HEK293 (cell line): ENCODE results near the gene ACACB.

Experiments
- CTCF ChIP-seq: fragments of 450-650 bp; formaldehyde crosslinking; IDR thresholded peaks from 2 replicates; pipeline ENCODE4 v1.5.1; 2016; ENCODE audit warnings: missing biosample characterization, missing genetic modification characterization
- REST ChIP-seq: fragments of 450-650 bp; formaldehyde crosslinking; IDR thresholded peaks from 2 replicates; pipeline ENCODE4 v1.5.1; 2016; ENCODE audit warnings: missing biosample characterization, missing genetic modification characterization
- SP2 ChIP-seq: fragments of 450-650 bp; formaldehyde crosslinking; IDR thresholded peaks from 2 replicates; pipeline ENCODE4 v1.5.1; 2016; ENCODE audit warnings: missing biosample characterization, missing genetic modification characterization
- ZNF837 ChIP-seq: fragments of 450-650 bp; formaldehyde crosslinking; IDR thresholded peaks from 2 replicates; pipeline ENCODE4 v1.5.1; 2016; ENCODE audit warnings: missing biosample characterization, missing genetic modification characterization
- TF ChIP-seq, protein P1 (sequence below): fragments of 450-650 bp; formaldehyde crosslinking; optimal IDR thresholded peaks from 2 replicates; pipeline ENCODE3; 2016; ENCODE audit warnings: missing biosample characterization, mild to moderate bottlenecking, missing genetic modification characterization
- TF ChIP-seq, protein P2 (sequence below): fragments of 450-650 bp; IDR thresholded peaks from 2 replicates; pipeline ENCODE4 v1.5.1; 2018; ENCODE audit warnings: missing biosample characterization, missing genetic modification characterization

DNA sequence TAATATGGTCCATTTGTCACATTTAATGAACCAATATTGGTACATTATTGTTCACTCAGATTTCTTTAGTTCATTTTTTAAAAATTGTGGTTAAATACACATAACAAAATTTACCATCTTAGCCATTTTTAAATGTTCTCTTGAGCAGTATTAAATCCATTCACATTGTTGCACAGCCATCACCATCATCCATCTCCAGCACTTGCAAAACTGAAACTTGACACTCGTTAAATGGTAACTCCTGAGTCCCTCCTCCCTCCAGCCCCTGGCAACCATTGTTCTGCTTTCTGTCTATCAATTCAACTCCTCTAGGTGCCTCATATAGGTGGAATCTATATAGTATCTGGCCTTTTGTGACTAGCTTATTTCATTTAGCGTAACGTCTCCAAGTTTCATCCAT, 86.4 kb downstream of the ACACB start:
- TF ChIP-seq ZNF837 (tag by site-specific recombination) = no peak
- TF ChIP-seq REST (tag by site-specific recombination) = no peak
- TF ChIP-seq CTCF (tag by site-specific recombination) = no peak
- TF ChIP-seq, protein P1, sequence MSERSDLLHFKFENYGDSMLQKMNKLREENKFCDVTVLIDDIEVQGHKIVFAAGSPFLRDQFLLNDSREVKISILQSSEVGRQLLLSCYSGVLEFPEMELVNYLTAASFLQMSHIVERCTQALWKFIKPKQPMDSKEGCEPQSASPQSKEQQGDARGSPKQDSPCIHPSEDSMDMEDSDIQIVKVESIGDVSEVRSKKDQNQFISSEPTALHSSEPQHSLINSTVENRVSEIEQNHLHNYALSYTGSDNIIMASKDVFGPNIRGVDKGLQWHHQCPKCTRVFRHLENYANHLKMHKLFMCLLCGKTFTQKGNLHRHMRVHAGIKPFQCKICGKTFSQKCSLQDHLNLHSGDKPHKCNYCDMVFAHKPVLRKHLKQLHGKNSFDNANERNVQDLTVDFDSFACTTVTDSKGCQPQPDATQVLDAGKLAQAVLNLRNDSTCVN = no peak
- TF ChIP-seq, protein P2, sequence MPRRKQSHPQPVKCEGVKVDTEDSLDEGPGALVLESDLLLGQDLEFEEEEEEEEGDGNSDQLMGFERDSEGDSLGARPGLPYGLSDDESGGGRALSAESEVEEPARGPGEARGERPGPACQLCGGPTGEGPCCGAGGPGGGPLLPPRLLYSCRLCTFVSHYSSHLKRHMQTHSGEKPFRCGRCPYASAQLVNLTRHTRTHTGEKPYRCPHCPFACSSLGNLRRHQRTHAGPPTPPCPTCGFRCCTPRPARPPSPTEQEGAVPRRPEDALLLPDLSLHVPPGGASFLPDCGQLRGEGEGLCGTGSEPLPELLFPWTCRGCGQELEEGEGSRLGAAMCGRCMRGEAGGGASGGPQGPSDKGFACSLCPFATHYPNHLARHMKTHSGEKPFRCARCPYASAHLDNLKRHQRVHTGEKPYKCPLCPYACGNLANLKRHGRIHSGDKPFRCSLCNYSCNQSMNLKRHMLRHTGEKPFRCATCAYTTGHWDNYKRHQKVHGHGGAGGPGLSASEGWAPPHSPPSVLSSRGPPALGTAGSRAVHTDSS (tag by site-specific recombination) = no peak
- no peak for TF ChIP-seq SP2 (tag by site-specific recombination)
